ENCODE measurements around the gene SLC2A13. TPM values are rescaled to one million over a fixed set of nuclear protein-coding genes. Genes with fewer than 3 reads are reported as not detected.

Gene SLC2A13
- total RNA-seq, 1 experiment from 2014 or later = 1.7 TPM

- no peak for DNase-seq (ENCODE audit: unreplicated experiment)
- Mint-ChIP-seq H3K27ac (ENCODE audit: low read depth, unreplicated experiment) (no peak overlapping the region), H3K4me1 (ENCODE audit: insufficient read depth, unreplicated experiment) (peaks cover 17% of the 10 kb centered on the region), H3K27me3 (ENCODE audit: insufficient read depth, unreplicated experiment) (no peaks in the 10 kb centered on the region), H3K36me3 (ENCODE audit: insufficient read depth, unreplicated experiment) (no peaks in the 10 kb centered on the region), H3K9me3 (ENCODE audit: unreplicated experiment) (no peaks in the 10 kb centered on the region), H3K4me3 (ENCODE audit: unreplicated experiment) (no peak overlapping the region)
- POLR2A ChIA-PET = no interaction called here
- BruUV-seq (replicated peaks) = no TSS peak
- TF ChIP-seq CTCF (IDR thresholded peaks at IDR 0.05; ENCODE audit: unreplicated experiment) = no peak
- CTCF ChIA-PET = interaction anchor here (0.6 to 1.0 kb wide), 3 partner anchors 38 to 134 kb away, joined by 3 to 5 read pairs (median 3); no protein-coding TSS in a partner anchor
- intact Hi-C loops (cut with micrococcal nuclease) = no loop called here
Observed at GRCh38 chr12:40145896-40146295, 40.0 kb upstream of the SLC2A13 start.

GRCh38 chr12:40144023-40144422, 38.1 kb upstream of the SLC2A13 start:
- TF ChIP-seq CTCF (IDR thresholded peaks at IDR 0.05; ENCODE audit: unreplicated experiment) = no peak
- DNase-seq (ENCODE audit: unreplicated experiment) = no peak
- BruUV-seq (replicated peaks) = no TSS peak
- H3K4me3 Mint-ChIP-seq (ENCODE audit: unreplicated experiment) = no peak overlapping the region
- H3K4me1 Mint-ChIP-seq (ENCODE audit: insufficient read depth, unreplicated experiment) = peaks cover 7% of the 10 kb centered on the region
- H3K27ac Mint-ChIP-seq (ENCODE audit: low read depth, unreplicated experiment) = no peak overlapping the region
- H3K27me3 Mint-ChIP-seq (ENCODE audit: insufficient read depth, unreplicated experiment) = no peaks in the 10 kb centered on the region
- POLR2A ChIA-PET = interaction anchor here (0.6 to 1.4 kb wide), 2 partner anchors 14 to 38 kb away, joined by 4 to 5 read pairs; partner anchors contain the start of gene SLC2A13
- no peaks in the 10 kb centered on the region for H3K9me3 Mint-ChIP-seq (ENCODE audit: unreplicated experiment)
- CTCF ChIA-PET = interaction anchor here (0.6 to 1.8 kb wide), 2 partner anchors 104 to 170 kb away, joined by 3 to 8 read pairs; no protein-coding TSS in a partner anchor
- intact Hi-C loops (cut with micrococcal nuclease) = no loop called here
- H3K36me3 Mint-ChIP-seq (ENCODE audit: insufficient read depth, unreplicated experiment) = no peaks in the 10 kb centered on the region

- H3K4me1 Mint-ChIP-seq (ENCODE audit: insufficient read depth, unreplicated experiment) = peaks cover 7% of the 10 kb centered on the region
- H3K4me3 Mint-ChIP-seq (ENCODE audit: unreplicated experiment) = no peak overlapping the region
- H3K27ac Mint-ChIP-seq (ENCODE audit: low read depth, unreplicated experiment) = peak overlapping the region; percentile 73
- no peaks in the 10 kb centered on the region for H3K27me3 Mint-ChIP-seq (ENCODE audit: insufficient read depth, unreplicated experiment)
- DNase-seq (ENCODE audit: unreplicated experiment) = peak; percentile 40
- ChIA-PET CTCF (interaction anchor here (0.9 kb wide), 2 partner anchors 11 to 36 kb away, joined by 3 read pairs; partner anchors contain the start of gene SLC2A13), POLR2A (interaction anchor here (0.8 kb wide), 1 partner anchor 36 kb away, joined by 3 read pairs; the partner anchor contains the start of gene SLC2A13)
- no peak for TF ChIP-seq CTCF (IDR thresholded peaks at IDR 0.05; ENCODE audit: unreplicated experiment)
- no TSS peak for BruUV-seq (replicated peaks)
- intact Hi-C loops (cut with micrococcal nuclease) = no loop called here
- H3K36me3 Mint-ChIP-seq (ENCODE audit: insufficient read depth, unreplicated experiment) = no peaks in the 10 kb centered on the region
- no peaks in the 10 kb centered on the region for H3K9me3 Mint-ChIP-seq (ENCODE audit: unreplicated experiment)
Observed at GRCh38 chr12:40142001-40142744, 36.3 kb upstream of the SLC2A13 start.

- BruUV-seq (replicated peaks) = no TSS peak
- Mint-ChIP-seq H3K4me3 (ENCODE audit: unreplicated experiment) (no peak overlapping the region), H3K27ac (ENCODE audit: low read depth, unreplicated experiment) (no peak overlapping the region), H3K27me3 (ENCODE audit: insufficient read depth, unreplicated experiment) (no peaks in the 10 kb centered on the region), H3K9me3 (ENCODE audit: unreplicated experiment) (no peaks in the 10 kb centered on the region), H3K36me3 (ENCODE audit: insufficient read depth, unreplicated experiment) (no peaks in the 10 kb centered on the region), H3K4me1 (ENCODE audit: insufficient read depth, unreplicated experiment) (peaks cover 7% of the 10 kb centered on the region)
- TF ChIP-seq CTCF (IDR thresholded peaks at IDR 0.05; ENCODE audit: unreplicated experiment) = no peak
- intact Hi-C loops (cut with micrococcal nuclease) = no loop called here
- DNase-seq (ENCODE audit: unreplicated experiment) = no peak
- ChIA-PET CTCF (interaction anchor here (0.6 to 0.8 kb wide), 3 partner anchors 29 to 186 kb away, joined by 3 to 4 read pairs (median 3); no protein-coding TSS in a partner anchor), POLR2A (no interaction called here)
Observed at GRCh38 chr12:40138526-40138925, 32.6 kb upstream of the SLC2A13 start.

Measured in MCF 10A (cell line).